ENCODE data around the gene GNL2. TPM values are rescaled to one million over a fixed set of nuclear protein-coding genes. Genes with fewer than 3 reads are reported as not detected.

The GNL2 gene
- total RNA-seq, 1 experiment from 2014 or later = 133 TPM

GRCh38 chr1:37574834-37575480 lies 20.8 kb downstream of the GNL2 start:
- Mint-ChIP-seq H3K27me3 (ENCODE audit: insufficient read depth, unreplicated experiment) (no peaks in the 10 kb centered on the region), H3K36me3 (ENCODE audit: insufficient read depth, unreplicated experiment) (peaks cover 88% of the 10 kb centered on the region), H3K27ac (ENCODE audit: low read depth, unreplicated experiment) (no peak overlapping the region), H3K4me3 (ENCODE audit: unreplicated experiment) (no peak overlapping the region), H3K9me3 (ENCODE audit: unreplicated experiment) (no peaks in the 10 kb centered on the region), H3K4me1 (ENCODE audit: insufficient read depth, unreplicated experiment) (no peaks in the 10 kb centered on the region)
- ChIA-PET CTCF (interaction anchor here (0.6 to 0.8 kb wide), 2 partner anchors 76 to 131 kb away, joined by 3 to 4 read pairs; no protein-coding TSS in a partner anchor), POLR2A (interaction anchor here (0.6 to 0.7 kb wide), 2 partner anchors 167 to 233 kb away, joined by 3 read pairs; partner anchors contain the start of gene YRDC)
- BruUV-seq (replicated peaks) = TSS peak; percentile 44
- TF ChIP-seq, protein P1, sequence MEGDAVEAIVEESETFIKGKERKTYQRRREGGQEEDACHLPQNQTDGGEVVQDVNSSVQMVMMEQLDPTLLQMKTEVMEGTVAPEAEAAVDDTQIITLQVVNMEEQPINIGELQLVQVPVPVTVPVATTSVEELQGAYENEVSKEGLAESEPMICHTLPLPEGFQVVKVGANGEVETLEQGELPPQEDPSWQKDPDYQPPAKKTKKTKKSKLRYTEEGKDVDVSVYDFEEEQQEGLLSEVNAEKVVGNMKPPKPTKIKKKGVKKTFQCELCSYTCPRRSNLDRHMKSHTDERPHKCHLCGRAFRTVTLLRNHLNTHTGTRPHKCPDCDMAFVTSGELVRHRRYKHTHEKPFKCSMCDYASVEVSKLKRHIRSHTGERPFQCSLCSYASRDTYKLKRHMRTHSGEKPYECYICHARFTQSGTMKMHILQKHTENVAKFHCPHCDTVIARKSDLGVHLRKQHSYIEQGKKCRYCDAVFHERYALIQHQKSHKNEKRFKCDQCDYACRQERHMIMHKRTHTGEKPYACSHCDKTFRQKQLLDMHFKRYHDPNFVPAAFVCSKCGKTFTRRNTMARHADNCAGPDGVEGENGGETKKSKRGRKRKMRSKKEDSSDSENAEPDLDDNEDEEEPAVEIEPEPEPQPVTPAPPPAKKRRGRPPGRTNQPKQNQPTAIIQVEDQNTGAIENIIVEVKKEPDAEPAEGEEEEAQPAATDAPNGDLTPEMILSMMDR (IDR thresholded peaks at IDR 0.05; ENCODE audit: unreplicated experiment) = no peak
- DNase-seq (ENCODE audit: unreplicated experiment) = no peak
- intact Hi-C loops (cut with micrococcal nuclease) = no loop called here

- BruUV-seq (replicated peaks) = no TSS peak
Observed at GRCh38 chr1:37570528-37571334, 25.0 kb downstream of the GNL2 start.

GRCh38 chr1:37567023-37567422 lies 28.7 kb downstream of the GNL2 start:
- Mint-ChIP-seq H3K27me3 (ENCODE audit: insufficient read depth, unreplicated experiment) (no peaks in the 10 kb centered on the region), H3K4me3 (ENCODE audit: unreplicated experiment) (no peak overlapping the region), H3K36me3 (ENCODE audit: insufficient read depth, unreplicated experiment) (peaks cover 65% of the 10 kb centered on the region), H3K9me3 (ENCODE audit: unreplicated experiment) (no peaks in the 10 kb centered on the region), H3K27ac (ENCODE audit: low read depth, unreplicated experiment) (no peak overlapping the region), H3K4me1 (ENCODE audit: insufficient read depth, unreplicated experiment) (no peaks in the 10 kb centered on the region)
- ChIA-PET POLR2A (no interaction called here), CTCF (no interaction called here)
- DNase-seq (ENCODE audit: unreplicated experiment) = no peak
- BruUV-seq (replicated peaks) = no TSS peak
- intact Hi-C loops (cut with micrococcal nuclease) = no loop called here
- TF ChIP-seq, protein P1 (IDR thresholded peaks at IDR 0.05; ENCODE audit: unreplicated experiment) = no peak

More at GRCh38 chr1:37570528-37571334, 25.0 kb downstream of the GNL2 start:
- Mint-ChIP-seq H3K9me3 (ENCODE audit: unreplicated experiment) (no peaks in the 10 kb centered on the region), H3K27me3 (ENCODE audit: insufficient read depth, unreplicated experiment) (no peaks in the 10 kb centered on the region), H3K36me3 (ENCODE audit: insufficient read depth, unreplicated experiment) (peaks cover 90% of the 10 kb centered on the region), H3K4me1 (ENCODE audit: insufficient read depth, unreplicated experiment) (no peaks in the 10 kb centered on the region), H3K4me3 (ENCODE audit: unreplicated experiment) (no peak overlapping the region), H3K27ac (ENCODE audit: low read depth, unreplicated experiment) (no peak overlapping the region)
- intact Hi-C loops (cut with micrococcal nuclease) = no loop called here
- DNase-seq (ENCODE audit: unreplicated experiment) = no peak
- TF ChIP-seq, protein P1 (IDR thresholded peaks at IDR 0.05; ENCODE audit: unreplicated experiment) = no peak
- CTCF ChIA-PET = interaction anchor here (0.5 kb wide), 1 partner anchor 868 kb away, joined by 3 read pairs; no protein-coding TSS in a partner anchor
- POLR2A ChIA-PET = interaction anchor here (0.6 kb wide), 1 partner anchor 331 kb away, joined by 3 read pairs; no protein-coding TSS in a partner anchor

- BruUV-seq (replicated peaks) = no TSS peak
- H3K4me3 Mint-ChIP-seq (ENCODE audit: unreplicated experiment) = no peak overlapping the region
- TF ChIP-seq, protein P1 (IDR thresholded peaks at IDR 0.05; ENCODE audit: unreplicated experiment) = no peak
Observed at GRCh38 chr1:37564892-37565291, 30.8 kb downstream of the GNL2 start.

More at GRCh38 chr1:37564892-37565291, 30.8 kb downstream of the GNL2 start:
- ChIA-PET POLR2A (interaction anchor here (1.0 to 2.9 kb wide), 5 partner anchors 10 to 50 kb away, joined by 3 to 11 read pairs (median 5); partner anchors contain the start of genes GNL2, MEAF6 and SNIP1), CTCF (interaction anchor here (0.7 to 2.3 kb wide), 4 partner anchors 38 to 117 kb away, joined by 3 to 10 read pairs (median 6); no protein-coding TSS in a partner anchor)
- no peak for DNase-seq (ENCODE audit: unreplicated experiment)
- no peaks in the 10 kb centered on the region for H3K4me1 Mint-ChIP-seq (ENCODE audit: insufficient read depth, unreplicated experiment)
- H3K9me3 Mint-ChIP-seq (ENCODE audit: unreplicated experiment) = no peaks in the 10 kb centered on the region
- H3K27me3 Mint-ChIP-seq (ENCODE audit: insufficient read depth, unreplicated experiment) = no peaks in the 10 kb centered on the region
- intact Hi-C loops (cut with micrococcal nuclease) = no loop called here
- H3K27ac Mint-ChIP-seq (ENCODE audit: low read depth, unreplicated experiment) = no peak overlapping the region
- H3K36me3 Mint-ChIP-seq (ENCODE audit: insufficient read depth, unreplicated experiment) = peaks cover 43% of the 10 kb centered on the region
